CD4-positive, alpha-beta T cell treated with Interleukin-15 for 1 hour (primary cell): Measurements from ENCODE around the gene GINS3.

Experiments used
- DNase-seq: peaks from one replicate; pipeline ENCODE4 v3.0.0-alpha.2; 2020

GINS3 gene

GRCh38 chr16:58392215-58393137 is at the start of gene GINS3:
GINS3 (plus strand) TSS chr16:58392471; CDS start chr16:58392602, 131 bp downstream.
- DNase-seq: peak; percentile 79

DNA sequence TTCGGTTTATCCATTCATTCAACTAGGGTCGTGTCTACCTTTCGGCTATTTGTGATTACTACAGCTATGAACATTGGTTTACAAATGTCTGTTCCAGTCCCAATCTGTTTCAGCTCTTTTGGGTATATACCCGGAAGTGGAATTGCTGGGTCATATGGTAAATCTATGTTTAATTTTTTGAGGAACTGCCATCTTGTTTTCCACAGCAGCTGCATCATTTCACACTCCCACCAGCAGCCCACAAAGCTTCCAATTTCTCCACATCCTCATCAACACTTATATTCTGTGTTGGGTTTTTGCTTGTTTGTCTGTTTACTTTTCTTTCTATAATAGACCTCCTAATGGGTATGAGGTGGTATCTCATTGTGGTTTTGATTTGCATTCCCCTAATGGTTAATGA is 48.7 kb upstream of the GINS3 start:
- DNase-seq: no peak

DNA sequence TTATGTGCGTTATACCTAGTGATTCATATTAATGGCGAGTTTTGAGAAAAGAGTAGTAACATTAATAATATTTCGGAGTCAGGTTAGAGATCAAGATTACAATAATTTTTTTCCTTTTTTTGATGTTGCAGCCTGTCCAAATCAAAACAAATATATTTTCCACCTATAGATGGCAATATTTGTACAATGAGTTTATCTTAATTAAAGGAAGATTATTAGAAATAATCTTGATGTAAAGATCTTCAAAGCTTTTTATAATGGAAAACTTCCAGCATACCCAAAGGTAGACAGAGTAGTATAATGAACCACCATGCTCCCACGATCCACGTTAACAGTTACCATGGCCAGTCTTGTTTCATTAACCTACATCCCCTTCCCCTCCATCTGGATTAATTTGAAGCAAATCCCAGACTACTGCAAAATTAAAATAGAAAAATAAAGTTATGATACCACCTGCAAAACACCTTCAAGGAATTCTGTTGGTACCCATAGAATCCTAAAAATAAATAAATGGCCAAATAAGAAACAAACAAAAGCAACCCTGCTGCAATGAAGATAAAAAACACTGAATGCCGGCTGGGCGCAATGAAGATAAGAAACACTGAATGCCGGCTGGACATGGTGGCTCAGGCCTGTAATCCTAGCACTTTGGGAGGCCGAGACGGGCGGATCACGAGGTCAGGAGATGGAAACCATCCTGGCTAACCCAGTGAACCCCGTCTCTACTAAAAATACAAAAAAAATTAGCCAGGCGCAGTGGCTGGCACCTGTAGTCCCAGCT is 46.5 kb upstream of the GINS3 start:
- no peak for DNase-seq

DNA sequence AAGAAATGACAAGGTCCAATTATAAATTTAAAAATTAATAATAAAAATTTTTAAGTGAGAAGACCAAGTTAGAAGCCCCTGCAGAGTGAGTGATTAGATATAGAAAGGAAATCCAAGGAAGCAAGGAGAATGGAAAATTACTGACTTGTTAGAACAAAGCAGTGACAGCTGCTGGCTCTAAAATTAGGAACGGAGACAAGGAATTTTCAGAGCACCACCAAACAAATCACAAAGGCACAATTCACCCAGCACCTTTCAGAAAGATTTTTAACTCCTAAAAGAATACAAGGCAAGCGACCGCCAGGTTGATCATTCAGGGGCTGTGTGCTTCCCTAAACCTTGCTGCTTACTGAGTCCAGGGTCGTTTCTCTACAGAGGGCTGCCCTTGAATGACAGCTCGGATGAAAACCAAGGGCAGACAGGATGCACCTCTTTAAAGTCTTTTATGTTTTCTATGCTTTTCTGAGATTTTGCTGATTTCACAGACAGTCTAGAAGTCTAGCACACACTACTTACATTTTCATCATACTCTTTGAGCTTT is 45.4 kb upstream of the GINS3 start:
- DNase-seq: no peak

DNA sequence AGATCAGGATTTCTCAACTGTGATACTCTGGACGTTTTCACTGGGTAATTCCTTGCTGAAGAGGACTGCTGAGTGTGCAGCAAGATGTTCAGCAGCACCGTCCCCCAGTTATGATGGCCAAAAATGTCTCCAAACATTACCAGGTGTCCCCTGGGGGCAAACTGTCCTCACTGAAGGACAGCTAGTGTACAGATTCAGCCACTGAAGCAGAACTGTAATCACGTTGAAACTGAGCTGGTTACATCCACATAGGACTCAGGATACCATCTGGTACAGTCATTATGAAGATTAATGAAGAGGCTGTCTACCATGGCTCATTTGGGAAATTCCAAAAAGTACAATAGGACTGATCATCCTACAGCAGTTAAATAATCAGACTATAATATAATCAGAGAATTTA is 43.3 kb upstream of the GINS3 start:
- DNase-seq: no peak

GRCh38 chr16:58352690-58353089 is 39.6 kb upstream of the GINS3 start:
- DNase-seq: no peak

GRCh38 chr16:58360041-58360634 is 32.1 kb upstream of the GINS3 start:
- no peak for DNase-seq

DNA sequence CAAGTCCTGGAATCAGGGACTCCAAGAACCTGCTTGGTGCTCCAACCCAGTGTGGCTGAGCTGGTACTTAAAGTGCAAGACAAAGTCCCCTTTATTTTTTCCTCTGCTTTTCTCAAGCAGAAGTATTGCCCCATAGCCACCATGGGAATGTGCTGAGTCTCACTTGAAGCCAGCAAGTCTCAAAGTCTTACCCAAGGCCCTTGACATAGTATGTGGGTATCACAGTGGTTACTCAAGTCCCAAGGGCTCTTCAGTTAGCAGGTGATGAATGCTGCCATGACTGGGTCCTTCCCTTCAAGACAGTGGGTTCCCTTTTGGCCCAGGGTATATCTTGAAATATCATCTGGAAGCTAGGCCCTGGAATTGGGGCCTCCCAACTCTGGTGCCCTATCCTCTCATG is 30.5 kb upstream of the GINS3 start:
- no peak for DNase-seq

GRCh38 chr16:58363746-58364393 is 28.4 kb upstream of the GINS3 start:
- no peak for DNase-seq

DNA sequence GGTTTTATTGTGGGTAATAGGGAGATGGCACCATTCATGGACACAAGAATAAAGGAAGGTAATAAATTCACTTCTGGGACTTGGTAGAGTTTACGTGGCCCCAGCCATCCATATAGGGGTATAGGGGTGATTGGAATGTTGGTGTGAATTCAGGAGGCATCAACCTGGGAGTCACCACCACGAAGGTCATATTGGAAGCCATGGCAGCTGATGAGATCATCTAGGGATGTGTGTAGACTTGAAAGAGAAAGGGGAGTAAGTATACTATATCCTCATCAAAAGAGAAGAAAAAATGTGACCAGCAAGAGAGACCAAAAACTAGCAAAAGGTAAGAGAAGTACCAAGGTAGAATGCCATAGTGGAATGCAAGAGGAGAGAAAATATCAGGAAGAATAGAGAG is 26.6 kb upstream of the GINS3 start:
- DNase-seq: no peak

GRCh38 chr16:58366247-58367031 is 25.8 kb upstream of the GINS3 start:
- DNase-seq: no peak

DNA sequence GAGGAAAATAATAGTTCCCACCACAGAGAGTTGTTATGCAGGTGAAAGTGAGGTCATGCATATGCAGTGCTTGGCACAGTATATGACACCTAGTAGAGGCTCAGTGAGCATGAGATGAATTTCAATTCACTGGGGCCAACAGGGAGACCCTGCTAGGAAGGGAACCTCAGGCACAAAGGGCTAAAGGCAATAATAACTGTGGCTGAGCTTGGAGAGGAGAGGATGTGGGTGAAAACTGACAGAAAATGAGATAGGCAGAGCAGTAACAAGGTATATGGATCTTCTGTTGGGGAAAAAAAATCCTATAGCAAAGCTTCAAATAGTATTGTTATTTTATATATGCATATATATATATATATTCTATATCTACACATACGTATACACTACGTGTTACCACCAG is 25.0 kb upstream of the GINS3 start:
- DNase-seq: no peak

- no peak for DNase-seq
Measured at GRCh38 chr16:58371841-58372240, 20.4 kb upstream of the GINS3 start.

- no peak for DNase-seq
Measured at GRCh38 chr16:58375386-58375785, 16.9 kb upstream of the GINS3 start.

DNA sequence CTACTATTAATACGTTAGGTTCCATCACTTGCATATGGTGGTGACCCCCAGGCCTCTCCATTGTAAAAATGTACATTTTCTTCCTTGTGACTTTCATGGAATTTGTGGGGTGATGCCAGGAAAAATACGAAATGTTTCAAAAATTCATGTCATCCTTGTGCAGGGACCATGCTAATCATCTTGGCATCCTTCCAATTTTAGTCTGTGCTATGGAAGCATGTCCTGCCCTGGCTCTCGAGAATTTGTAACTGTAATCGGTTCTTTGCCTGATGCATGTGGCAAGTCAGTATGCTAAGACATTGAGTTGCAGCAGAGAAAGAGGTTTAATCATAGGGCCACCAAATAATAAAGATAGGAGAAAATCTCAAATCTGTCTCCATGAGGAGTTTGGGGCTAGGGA is 14.3 kb upstream of the GINS3 start:
- DNase-seq: no peak

GRCh38 chr16:58378401-58378800 is 13.9 kb upstream of the GINS3 start:
- no peak for DNase-seq

DNA sequence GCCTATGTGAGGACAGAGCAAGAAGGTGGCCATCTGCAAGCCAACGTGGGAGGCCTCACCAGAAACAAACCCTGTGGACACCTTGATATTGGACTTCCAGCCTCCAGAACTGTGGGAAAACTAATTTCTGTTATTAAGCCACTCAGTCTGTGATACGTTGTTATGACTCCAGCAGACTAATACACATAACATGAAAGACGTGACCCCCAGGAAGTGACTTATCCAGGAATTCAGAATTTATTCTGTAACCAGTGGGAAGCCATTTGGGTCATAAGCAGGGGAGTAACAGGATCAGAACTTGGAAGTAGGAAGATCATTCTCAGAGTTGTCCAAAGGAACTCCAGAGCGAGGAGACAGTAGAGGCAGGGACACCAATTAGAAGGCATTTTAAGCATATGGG is 12.5 kb upstream of the GINS3 start:
- DNase-seq: no peak

GRCh38 chr16:58381661-58382060 is 10.6 kb upstream of the GINS3 start:
- DNase-seq: no peak

- no peak for DNase-seq
Measured at GRCh38 chr16:58384437-58385055, 7.7 kb upstream of the GINS3 start.

- DNase-seq: no peak
Measured at GRCh38 chr16:58385218-58385773, 7.0 kb upstream of the GINS3 start.

- no peak for DNase-seq
Measured at GRCh38 chr16:58389724-58390123, 2.5 kb upstream of the GINS3 start.
